Breast epithelium (tissue), 3 donors: ENCODE results near the gene GPR37L1.

Source experiments
- CTCF ChIP-seq, 3 donors: fragments of 450-650 bp; IDR thresholded peaks; one replicate each; pipeline ENCODE4 v1.5.1; 2016 to 2017; ENCODE audit warnings: antibody characterized with exemption in 3 of 3, mild to moderate bottlenecking in 3 of 3, moderate library complexity in 3 of 3
- POLR2A ChIP-seq: fragments of 450-650 bp; IDR thresholded peaks from one replicate; pipeline ENCODE4 v1.6.1; 2016; ENCODE audit warnings: antibody characterized with exemption, mild to moderate bottlenecking, moderate library complexity
- POLR2AphosphoS5 ChIP-seq, 3 donors: sonication (generic); formaldehyde crosslinking; IDR thresholded peaks; one replicate each; pipeline ENCODE4 v1.6.1; 2017; ENCODE audit warnings: antibody characterized with exemption in 3 of 3

- TF ChIP-seq CTCF (IDR thresholded peaks at IDR 0.05) (no peak), POLR2A (no peak), POLR2AphosphoS5 (IDR thresholded peaks at IDR 0.05) (no peak)
Measured at GRCh38 chr1:202104073-202104472, 18.6 kb upstream of the GPR37L1 start.
